Right renal cortex interstitium (tissue), 3 donors: ENCODE data around the gene SHISA5. TPM values are rescaled to one million over a fixed set of nuclear protein-coding genes. Genes with fewer than 3 reads are reported as not detected.
"Not testable (repeated sequence)": the region's sequence is repeated elsewhere in the genome, so short reads cannot be mapped to it uniquely, and the experiment has no call there.

ENCODE experiments used
- DNase-seq, 3 donors: peaks; one replicate each; pipeline ENCODE4 v3.0.0-alpha.2; 2013; ENCODE audit warnings: low read depth in 3 of 3, low spot score in 2 of 3
- polyA plus RNA-seq, 3 donors: library from polyadenylated mRNA; unstranded; fragments of 120-200 nt; gene quantifications; one replicate each; pipeline ENCODE4 v1.2.1, GENCODE V29; 2013; ENCODE audit not compliant: insufficient read length in 3 of 3

Gene SHISA5
- polyA plus RNA-seq, 3 donors: 95.0 to 104 (median 104) TPM

DNA sequence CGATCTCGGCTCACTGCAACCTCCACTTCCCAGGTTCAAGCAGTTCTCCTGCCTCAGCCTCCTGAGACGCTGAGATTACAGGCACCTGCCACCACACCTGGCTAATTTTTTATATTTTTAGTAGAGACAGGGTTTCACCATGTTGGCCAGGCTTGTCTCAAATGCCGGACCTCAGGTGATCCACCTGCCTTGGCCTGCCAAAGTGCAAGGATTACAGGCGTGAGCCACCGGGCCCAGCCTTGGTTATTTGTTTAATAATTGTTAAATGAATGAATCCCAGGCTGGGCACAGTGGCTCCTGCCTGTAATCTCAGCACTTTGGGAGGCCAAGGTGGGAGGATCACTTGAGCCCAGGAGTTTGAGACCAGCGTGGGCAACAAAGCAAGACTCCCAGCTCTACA is 42.2 kb downstream of the SHISA5 start:
- not testable (repeated sequence) for DNase-seq

DNA sequence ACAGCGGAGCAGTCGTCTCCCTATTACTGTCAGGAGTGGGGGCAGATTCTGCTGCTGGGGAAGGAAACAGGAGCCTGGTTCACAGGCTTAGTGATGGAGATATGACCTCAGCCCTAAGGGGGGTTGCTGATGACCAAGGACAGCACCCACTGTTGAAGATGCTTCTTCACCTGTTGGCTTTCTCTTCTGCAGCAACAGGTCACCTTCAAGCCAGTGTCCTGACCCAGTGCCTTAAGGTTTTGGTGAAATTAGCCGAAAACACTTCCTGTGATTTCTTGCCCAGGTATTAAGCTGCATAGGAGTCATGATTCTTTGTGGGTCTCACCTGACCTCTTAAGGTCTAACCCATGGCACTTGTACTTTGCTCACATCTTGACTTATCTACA is 43.5 kb downstream of the SHISA5 start:
- DNase-seq: no peak

DNA sequence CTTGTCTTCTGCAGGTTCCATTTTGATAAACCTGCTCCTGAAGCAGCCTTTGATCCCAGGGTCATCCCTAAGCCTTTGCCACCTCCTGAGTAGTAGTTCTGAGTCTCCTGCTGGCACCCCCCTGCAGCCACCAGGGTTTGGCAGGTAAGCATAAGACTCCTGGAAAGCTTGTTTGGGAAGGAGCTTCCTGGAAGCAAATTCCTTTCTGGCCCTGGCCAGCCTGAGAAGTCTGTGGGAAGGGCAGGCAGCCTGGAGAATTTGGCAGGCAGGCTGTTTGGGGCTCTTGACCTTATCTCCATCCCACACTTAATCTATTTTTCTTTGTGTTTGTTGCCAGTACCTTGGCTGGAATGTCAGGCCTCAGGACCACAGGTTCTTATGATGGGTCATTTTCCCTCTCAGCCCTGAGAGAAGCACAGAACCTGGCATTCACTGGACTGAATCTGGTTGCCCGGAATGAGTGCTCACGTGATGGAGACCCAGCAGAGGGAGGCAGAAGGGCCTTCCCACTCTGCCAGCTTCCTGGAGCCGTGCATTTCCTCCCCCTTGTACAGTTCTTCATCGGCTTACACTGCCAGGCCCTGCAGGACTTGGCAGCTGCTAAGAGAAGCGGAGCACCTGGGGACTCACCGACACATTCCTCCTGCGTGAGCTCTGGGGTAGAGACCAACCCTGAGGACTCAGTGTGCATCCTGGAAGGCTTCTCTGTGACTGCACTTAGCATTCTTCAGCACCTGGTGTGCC is 44.0 kb downstream of the SHISA5 start:
- DNase-seq: no peak

DNA sequence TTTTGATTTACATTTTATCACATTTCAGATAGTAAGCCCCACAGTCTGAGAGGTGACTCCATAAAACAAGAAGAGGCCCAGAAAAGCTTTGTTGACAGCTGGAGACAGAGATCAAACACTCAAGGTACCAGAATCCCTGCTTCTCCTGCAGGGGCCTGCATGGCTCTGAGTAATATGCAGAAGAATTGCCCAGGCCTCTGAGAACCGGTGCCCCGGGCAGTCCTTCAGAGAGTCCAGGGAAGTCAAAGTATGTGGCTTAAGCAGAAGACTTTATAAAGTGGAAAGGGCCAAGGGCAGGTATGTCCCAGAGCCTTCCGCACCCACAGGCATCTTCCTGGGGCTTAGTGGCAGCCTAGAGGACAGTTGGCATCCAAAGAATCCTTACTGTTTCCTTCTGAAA is 44.6 kb downstream of the SHISA5 start:
- DNase-seq: no peak

DNA sequence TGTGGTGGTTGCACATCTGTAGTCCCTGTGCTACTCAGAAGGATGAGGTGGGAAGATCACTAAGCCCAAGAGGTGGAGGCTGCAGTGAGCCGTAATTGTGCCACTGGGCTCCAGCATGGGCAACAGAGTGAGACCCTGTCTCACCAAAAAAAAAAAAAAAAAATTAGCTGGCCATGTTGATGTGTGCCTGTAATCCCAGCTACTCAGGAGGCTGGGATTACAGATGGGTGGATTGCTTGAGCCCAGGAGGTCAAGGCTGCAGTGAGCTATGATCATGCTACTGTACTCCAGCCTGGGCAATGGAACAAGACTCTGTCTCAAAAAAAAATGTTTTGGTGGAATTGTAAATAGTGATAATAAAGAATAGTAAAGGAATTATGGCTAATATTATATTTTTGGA is 47.5 kb downstream of the SHISA5 start:
- no peak for DNase-seq

DNA sequence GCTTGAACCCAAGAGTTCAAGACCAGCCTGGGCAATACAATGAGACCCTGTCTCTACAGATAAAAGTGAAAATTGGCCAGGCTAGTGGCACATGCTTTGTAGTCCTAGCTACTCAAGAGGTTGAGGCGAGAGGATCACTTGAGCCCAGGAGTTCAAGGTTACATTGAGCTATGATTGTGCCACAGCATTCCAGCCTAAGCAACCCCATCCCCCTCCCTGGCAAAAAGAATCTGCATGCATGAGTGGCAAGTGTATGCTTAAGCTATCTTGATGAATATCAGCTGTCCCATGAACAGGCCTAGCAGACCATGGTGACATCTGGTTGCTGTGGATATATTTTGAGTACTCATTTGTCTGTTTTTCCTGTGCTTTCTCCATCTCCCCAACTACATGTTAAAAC is 52.7 kb downstream of the SHISA5 start:
- DNase-seq: no peak

DNA sequence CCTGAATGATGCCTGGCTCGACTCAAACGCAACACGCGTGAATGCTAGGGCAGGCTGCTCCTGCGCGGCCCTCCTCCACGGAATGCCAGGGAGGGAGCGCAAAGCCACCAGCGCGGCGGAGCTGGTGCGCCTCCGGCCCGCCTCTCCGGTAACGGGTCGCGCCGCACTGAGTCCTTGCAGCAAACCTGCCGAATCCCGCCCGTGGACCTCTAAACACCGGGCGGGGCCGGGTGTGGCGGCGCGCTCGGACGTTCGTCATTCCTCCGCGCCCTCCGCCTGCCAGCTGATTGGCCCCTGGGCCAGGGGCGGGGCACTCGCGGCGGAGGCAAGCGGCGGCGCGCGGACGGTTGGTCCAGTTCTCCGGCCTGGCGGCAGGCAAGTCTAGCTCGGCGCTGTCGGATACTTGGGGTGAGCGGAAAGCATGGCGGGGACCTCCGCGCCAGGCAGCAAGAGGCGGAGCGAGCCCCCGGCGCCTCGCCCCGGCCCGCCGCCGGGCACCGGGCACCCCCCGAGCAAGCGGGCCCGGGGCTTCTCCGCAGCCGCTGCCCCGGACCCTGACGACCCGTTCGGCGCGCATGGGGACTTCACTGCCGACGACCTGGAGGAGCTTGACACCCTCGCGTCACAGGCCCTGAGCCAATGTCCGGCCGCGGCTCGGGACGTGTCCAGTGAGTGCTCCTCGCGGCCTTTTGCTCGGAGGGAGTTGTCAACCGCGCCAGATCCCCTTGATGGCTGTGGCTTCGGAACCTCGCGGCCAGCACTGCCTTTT is 57.4 kb downstream of the SHISA5 start, which contains the start of gene ATRIP:
ATRIP (plus strand) TSS at position 313 of the 769 bp plus-strand sequence; CDS start at position 422, 109 bp downstream.
- peak in 1 of 3 donors; percentile 78 for DNase-seq

DNA sequence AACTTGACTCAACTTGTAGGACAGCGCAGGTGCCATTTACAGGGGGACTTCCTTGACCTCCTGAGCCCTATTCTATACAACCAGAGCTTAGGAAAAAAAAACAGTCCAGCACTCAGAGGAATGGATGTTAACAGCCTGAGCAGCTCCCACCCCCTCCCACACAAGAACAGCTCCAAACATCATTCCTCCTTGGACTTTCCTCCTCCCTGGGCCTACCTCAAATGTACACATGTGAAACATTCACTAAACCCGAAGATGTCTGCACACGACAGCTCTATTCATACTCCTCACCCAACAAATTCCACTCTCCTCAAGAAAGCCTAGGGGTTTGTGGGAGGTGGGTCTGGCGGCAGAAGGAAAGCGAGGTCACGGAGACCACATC is 57.9 kb downstream of the SHISA5 start:
- no peak for DNase-seq

DNA sequence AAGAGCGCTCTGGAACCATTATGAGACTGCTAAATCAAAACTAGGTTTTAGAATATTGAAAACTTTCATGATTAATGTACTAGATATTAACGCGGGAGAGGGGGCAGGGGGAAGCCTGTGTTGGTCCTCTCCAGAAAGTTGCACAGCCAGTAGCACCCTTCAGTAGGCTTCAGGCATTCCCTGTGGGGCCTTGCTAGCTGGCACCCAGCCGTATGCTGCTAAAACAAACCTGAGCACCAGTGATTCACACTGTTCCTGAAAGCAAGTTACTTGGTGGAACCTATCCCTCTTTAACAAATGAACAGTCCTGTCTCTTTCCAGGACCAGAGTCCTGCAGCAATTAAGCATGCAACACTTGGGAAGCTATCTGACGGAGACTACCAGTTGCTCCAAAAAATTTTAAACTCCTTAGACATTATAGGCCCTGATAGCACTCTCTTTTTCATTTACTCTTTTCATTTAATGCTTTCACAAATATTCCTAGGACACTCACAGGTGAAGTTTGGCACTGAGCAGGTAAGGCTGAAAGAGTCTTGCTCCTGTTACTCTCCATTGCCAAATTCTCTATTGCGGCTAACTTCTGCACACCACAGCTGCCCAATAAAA is 58.6 kb downstream of the SHISA5 start:
- no peak for DNase-seq

DNA sequence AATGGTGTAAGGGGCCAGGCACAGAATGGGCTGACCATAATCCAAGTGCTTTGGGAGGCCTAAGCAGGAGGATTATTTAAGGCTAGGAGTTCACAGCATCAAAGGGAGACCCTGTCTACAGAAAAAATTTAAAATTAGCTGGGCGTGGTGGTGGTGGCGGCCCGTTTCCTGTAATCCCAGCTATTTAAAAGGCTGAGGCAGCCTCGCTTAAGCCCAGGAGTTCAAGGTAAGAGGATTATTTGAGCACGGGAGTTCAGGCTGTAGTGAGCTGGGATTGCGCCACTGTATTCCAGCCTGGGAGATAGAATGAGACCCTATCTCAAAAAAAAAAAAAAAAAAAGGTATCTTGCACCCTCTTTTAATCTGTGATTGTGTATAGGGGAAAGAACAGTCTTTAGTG is 62.0 kb downstream of the SHISA5 start:
- no peak for DNase-seq

DNA sequence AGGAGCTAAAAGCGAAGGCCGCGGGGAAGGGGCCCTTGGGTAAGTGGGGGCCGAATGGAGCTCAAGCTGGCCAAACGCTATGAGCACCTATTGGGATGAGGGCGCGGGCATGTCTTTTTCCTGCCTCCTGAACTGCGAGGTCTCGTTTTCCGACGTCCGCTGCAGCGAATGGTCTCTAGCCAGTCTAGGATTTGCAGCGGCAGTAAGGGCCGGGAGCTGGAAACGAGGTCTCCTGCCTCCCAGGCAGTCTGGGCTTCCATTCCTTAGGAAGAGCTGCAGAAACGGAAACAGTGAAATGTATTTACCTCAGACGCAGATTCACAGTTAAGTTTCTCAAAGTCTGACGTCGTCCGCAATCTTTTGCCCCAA is 63.4 kb downstream of the SHISA5 start:
- no peak for DNase-seq

DNA sequence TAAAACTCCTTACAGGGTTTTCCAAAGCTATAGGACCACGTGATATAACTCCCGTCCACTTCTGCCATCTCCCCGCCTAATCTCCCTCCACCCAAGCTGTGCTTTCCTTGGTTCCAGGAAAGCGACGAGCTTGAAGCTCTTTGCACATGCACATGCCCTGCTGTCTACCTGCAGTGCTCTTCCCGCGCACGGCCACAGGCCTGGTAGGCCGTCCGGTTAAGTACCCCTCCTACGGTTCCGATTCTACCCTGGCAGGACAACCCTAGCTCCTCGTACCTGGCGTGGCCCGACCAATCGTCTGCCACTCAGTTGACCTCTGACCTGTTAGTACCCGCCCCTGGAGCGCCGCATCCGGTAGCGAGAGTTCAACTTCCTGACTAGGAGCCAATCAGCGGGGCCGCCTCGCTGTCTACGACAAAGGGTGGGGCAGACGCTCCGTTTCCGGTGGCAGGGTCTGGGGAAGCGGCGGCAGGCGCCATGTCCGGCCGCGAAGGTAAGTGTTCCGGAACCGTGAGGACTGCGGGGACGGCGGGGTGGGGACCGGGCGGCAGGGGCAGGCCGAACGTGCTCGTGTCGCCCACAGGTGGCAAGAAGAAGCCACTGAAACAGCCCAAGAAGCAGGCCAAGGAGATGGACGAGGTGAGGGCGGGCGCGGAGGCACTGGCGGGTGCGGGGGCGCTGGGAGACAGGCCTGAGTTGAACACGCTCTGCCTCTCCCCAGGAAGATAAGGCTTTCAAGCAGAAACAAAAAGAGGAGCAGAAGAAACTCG is 64.0 kb downstream of the SHISA5 start, which contains the start of the genes CCDC51 and TMA7:
CCDC51 (minus strand) TSS at position 300 of the 770 bp plus-strand sequence. CDS start 4,991 bp downstream, outside the sequence.
TMA7 (plus strand) TSS at position 438 of the 770 bp plus-strand sequence; CDS start at position 478, 40 bp downstream.
- peak; percentile 89 to 93 (median 91) for DNase-seq

DNA sequence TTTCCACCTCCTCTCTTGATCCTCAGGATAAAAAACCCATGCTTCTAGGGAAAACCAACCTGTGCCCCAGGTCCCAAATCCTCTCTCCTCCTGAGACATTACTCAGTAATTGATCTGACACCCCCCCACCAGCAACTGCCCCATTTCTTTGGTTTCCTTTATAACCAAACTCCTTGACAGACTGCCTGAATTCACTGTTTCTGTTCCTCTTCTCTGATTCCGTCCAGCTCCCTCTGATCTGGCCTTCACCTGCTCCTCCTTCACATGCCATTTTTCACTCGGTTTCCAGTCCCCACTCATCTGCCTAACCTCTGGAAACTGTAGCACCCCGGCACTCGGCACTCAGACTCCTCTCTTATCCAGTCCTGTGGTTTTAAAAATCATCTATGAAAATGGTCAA is 66.2 kb downstream of the SHISA5 start:
- no peak for DNase-seq

DNA sequence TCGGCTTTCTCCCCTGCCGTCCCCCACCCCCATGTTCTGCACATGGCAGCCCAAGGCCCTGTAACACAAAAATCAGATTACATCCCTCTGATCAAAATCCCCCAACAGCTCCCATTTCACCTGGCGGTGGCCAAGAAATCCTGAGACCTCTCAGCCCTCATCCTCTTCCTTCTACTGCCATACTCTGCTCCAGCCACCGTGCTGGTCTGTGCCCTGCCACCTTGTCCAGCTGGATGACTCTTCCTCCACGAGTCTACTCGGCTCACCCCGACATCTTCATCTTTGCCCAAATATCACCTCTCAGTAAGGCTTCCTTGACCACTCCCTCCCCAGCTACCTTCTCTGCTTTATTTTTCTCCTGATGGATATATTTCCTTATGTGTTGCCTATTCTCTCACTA is 67.1 kb downstream of the SHISA5 start:
- no peak for DNase-seq

DNA sequence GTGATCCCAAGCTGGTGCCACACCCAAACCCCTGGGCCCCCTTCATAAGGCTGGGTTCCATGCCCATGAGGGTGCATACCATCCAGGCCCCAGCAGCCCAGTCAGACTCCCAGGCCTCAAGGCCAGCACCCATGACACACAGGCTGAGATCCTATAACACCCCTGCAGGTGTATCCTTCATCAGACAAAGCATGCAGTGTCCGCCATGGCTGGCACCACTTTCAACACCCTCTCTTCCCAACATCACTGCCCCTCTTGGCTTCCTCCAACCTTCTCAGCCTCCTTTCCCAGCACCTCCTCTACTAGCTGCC is 67.5 kb downstream of the SHISA5 start:
- DNase-seq: no peak

DNA sequence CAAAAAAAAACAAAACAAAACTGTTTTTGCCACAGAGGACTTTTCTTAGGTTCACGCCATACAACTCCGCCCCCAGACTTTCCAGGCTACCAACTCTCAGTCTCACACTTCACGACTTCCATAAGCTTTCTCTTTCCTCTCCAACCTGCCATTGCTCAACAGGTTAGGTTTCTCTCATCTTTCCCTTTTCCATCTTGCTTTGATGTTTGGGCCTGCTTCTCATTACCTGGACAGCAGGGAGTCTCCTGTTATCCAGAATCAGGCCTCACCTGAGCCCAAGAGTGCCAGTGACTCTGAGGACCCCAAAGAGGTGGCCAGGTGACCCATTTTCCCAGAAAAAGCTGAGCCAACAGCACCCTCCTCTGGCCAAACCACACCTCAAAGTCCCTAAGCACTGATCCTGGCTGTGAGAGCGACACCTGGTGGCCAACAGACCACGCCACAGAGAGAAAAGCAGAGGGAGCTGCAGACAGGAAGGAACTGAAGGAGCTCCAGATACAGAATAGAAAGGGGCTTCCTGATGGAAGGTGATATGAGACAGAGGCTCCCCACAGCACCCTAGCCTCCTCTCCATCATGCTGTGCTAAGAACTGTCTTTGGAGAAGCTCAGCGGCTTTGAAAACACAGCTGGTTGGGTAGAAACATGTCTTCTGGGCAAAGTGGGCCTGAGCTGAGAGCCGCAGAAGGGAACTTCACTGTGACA is 68.0 kb downstream of the SHISA5 start:
- DNase-seq: peak in 1 of 3 donors; percentile 71

DNA sequence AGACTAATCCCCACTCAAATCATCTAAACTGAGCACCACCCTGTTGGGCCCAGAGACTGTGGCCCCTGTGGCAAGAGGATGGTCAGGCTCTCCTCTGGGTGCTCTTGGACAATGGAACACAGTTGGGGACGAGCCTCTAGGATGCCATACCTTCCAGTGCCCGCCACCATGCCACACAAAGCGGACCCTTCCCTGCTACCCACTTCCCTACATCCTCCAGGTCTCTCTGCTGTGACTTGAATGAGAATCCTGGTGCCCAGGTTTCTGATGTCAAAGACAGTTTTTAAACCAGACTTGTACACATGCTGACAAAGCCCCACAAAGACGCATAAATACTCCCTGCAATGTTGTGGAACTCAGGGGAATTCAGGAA is 68.8 kb downstream of the SHISA5 start:
- DNase-seq: no peak

DNA sequence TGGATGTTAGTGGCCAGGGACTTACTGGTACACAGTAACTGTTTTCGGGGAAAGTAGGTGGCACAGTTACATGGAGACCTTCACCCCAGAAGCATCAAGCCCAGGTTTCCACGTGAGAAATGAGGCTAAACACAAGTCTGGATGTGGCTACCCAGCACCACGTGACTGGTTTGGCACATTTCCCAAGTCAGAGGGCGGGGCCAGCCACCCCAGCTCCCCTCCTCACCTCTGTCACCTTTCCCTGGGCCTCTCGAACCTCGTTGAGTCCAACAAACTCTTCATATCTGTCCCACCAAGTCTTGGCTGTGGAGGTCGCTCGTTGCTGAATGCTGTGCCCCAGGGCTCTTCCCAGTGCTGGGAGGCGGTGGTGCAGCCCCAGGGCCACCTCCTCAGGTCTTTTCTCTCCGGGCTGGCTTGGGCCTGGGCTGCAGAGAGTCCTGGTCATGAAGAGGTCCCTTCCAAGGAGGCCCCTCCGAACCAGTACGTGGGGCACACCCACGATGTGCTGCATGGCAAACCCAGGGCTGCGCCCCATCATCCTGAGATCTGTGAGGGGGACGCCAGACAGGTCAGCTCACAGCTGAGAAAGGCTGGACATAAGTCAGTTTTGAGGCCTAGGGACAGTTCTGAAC is 69.3 kb downstream of the SHISA5 start:
- no peak for DNase-seq

DNA sequence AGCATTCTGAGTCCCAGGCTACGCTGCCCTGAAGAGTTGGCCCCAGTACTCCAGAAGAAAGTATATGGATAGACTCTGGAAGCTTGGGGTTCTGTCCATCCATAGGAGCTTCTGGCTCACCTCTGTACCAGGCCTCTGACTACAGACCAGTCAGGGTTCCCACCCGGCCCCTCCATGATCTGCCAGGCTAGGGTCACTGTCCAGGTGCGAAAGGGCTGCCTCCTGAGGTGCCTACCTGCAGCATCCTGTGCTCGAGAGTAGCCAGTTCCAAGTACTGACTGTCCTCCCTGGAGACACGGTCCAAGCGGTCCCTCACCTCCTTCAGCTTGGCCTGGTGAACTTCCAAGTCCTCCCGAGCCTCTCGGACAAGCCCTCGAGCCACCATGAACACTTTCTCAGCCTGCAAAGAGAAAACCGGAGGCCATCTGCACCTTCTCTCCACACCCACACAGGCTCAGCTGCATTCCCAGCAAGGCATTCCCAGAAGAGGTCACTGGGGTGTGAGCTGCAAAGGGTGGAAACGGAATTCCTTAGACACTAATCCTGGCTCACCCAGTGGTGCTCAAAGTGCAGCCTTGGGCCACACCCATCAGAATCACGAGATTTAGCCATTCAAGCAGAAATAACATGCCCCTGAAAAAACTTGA is 70.4 kb downstream of the SHISA5 start:
- no peak for DNase-seq
